ENCODE results near the gene CEP164. TPM values are rescaled to one million over a fixed set of nuclear protein-coding genes. Genes with fewer than 3 reads are reported as not detected.
A peak's percentile ranks its signal among the peaks of the same experiment; 100 is the strongest.
"Not testable (repeated sequence)": the region's sequence is repeated elsewhere in the genome, so short reads cannot be mapped to it uniquely, and the experiment has no call there.

The CEP164 gene
- polyA plus RNA-seq, 5 donors = 30.9 to 37.3 (median 32.9) TPM

DNA sequence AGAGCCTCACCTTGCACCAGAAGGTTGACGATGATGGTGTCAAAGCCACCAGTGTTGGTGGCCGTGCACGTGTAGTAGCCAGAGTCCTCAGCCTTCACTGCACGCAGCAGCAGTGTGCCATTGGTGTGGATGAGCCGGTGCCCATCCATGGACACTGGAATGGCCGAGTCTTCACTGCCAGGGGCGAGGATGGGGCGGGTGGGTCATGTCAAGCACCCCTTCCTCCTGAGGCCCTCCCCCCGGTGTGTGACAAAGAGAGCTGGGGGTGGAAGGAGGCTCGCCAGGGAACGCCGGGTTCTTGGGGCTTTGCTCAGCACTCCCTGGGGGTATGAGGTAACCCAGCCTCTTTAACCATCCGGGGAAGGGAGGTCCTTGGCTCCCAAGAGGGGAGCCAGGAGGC, 111.6 kb downstream of the CEP164 start:
- DNase-seq = no peak

DNA sequence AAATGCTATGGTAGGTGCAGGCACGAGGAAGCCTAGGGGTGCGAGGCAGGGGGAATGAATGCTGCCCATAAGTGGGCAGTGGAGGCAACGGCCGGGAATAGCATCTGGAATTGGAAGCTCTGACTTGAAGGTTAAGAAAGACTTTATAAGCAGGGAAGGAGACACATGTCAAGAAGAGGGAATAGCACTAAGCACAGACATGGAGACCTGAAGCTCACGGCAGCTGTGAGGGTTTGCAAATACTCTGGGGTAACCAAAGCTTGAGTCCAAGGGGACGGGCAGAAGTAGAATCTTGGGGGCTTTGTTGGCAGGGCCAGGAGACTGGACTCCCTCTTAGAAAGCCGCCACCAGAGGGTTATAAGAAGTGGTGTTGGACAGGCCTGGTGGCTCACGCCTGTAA, 112.6 kb downstream of the CEP164 start:
- DNase-seq = no peak

- DNase-seq = no peak
Observed at GRCh38 chr11:117441146-117441975, 113.7 kb downstream of the CEP164 start.

- no peak for DNase-seq
Observed at GRCh38 chr11:117442049-117442868, 114.6 kb downstream of the CEP164 start.

- no peak for DNase-seq
Observed at GRCh38 chr11:117442869-117443239, 115.2 kb downstream of the CEP164 start.

- DNase-seq = peak; percentile 46 to 67
Observed at GRCh38 chr11:117443266-117444186, 115.9 kb downstream of the CEP164 start.

DNA sequence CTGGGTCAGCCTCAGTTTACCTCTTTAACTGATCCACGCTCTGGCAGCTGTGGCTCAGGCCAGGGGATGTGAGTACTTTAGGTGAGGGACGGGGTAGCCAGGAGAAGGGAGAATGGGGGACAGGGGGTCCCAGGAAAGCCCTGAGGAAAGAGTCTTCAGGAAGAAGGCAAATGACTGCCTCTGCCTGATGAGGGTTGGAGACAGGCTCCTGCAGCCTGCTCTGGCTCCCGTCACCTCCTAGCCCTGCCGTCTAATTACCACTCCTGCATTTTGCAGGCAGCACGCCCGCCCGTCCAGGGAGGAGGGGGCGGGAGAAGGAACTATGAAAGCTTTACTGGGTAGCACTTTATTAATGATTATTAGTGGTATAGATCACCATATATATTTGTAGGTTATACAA, 116.6 kb downstream of the CEP164 start:
- no peak for DNase-seq

- DNase-seq = no peak
Observed at GRCh38 chr11:117444711-117445658, 117.3 kb downstream of the CEP164 start.

DNA sequence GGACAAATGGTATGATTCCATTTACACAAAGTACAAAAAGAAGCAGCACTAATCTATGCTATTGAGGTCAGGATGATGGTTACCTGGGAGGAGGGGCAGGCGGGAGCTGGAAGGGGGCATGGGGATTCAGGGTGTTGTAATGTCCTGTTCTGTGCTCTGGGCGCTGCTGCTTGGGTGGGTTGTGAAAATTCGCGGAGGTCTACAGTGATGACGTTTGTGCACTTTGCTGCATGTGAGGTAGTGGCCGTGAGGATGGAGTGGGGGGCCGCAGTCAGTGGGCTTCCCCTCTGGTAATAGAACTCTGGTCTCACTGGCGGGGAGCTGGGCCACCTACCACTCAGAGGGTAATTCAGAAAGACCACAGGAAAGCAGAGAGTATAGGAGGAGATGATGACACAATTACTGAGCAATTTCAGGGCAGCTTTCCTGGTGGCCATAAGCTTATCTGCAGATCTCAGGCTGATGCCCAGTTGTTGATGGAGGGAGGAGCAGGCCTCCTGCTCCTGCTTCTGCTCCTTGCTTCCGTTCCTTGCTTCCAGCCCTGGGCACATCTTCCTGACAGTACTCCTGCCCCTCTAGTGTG, 121.5 kb downstream of the CEP164 start:
- no peak for DNase-seq

GRCh38 chr11:117453886-117454563, 126.4 kb downstream of the CEP164 start:
- no peak for DNase-seq

- DNase-seq = no peak
Observed at GRCh38 chr11:117454564-117454917, 126.9 kb downstream of the CEP164 start.

DNA sequence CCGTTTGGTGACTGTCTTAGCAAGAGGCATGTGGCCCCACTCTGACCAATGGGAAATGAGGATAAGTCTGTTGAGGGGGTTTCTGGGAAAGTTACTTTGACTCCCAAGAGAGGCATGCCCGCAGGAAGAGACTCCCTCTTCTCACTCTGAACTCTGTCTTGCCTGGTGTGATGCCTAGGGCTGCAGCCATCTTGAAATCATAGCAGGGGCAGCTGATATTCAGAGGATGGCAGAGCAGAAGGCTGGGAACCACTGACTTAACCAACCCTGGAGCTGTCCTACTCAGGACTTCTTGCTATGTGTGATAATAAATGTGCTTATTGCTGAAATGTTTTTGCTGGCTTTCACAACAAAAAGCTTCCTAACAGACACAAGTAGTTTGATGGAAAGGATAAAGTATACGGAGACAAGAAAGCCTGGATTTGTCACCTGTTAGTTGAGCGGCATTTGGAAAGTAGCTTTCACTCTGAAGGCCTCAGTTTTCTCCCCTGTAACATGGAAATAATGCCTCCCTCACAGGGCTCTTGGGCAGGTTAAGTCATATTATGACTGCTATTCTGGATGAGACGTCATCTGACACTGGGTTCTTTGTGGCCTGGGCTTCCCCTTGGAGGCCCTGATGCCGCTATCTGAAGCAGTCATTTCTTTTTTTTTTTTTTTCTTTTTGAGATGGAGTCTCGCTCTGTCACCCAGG, 128.5 kb downstream of the CEP164 start:
- DNase-seq = no peak

DNA sequence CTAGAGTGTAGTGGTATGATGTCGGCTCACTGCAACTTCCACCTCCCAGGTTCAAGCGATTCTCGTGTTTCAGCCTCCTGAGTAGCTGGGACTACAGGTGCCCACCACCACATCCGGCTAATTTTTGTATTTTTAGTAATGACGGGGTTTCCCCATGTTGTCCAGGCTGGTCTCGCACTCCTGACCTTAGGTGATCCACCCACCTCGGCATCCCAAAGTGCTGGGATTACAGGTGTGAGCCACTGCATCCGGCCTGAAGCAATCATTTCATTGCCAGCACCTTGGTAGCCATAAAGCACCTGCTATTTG, 129.0 kb downstream of the CEP164 start:
- DNase-seq = not testable (repeated sequence)

GRCh38 chr11:117457031-117457785, 129.6 kb downstream of the CEP164 start:
- no peak for DNase-seq

GRCh38 chr11:117457835-117458234, 130.2 kb downstream of the CEP164 start:
- no peak for DNase-seq

- no peak for DNase-seq
Observed at GRCh38 chr11:117458275-117459122, 130.8 kb downstream of the CEP164 start.

DNA sequence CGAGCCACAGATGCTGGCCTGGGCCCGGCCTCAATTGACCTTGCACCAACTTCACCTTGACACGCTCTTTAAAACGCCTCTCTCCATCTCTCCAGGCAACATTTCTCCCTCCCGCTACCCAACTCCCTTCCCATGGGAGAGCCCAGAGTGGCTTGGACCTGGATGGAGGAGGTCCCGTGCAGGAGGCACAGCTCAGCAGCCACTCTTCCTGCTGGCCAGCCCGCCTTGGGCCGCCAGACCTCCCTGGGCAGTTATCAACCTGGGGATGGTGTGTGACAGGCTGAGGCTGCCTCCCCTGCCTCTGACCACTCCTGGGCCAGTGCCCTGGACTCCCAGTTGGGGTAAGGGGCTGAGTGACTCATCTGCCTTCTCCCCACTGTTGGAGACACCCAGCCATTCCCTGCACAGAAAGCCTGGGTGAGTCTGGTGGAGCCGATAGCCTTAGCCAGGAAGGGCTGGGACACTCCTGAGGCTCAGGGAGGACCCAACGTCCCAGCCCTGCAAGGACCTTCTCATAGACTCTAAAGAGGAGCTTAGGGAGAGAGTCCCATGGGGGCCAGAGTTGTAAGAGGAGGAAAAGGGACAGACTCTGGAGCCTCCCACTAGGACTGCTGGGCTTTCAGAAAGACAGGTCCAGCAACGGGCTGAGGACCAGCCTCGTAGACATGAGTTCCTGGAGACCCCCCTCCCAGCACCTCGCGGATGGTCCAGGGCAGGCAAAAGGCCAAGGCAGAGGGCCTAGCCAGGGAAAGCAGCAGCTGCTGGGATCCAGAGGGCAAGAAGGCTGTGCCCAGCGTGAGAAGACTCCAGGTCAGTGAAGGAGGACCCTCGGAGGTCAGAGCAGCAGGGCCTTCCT, 131.7 kb downstream of the CEP164 start:
- no peak for DNase-seq

Data from right lung (tissue), 5 donors.